Neural progenitor cell (in vitro differentiated cells): ENCODE results near the gene SMDT1.

Source experiments
- CTCF ChIP-seq: fragments of 200-600 bp; sonication (generic); IDR thresholded peaks from 2 replicates; pipeline ENCODE4 v1.5.1; 2017; ENCODE audit warnings: antibody characterized with exemption, mild to moderate bottlenecking
- EZH2 ChIP-seq: fragments of 200-600 bp; sonication (generic); IDR thresholded peaks from 2 replicates; pipeline ENCODE4 v1.6.1; 2017; ENCODE audit warnings: antibody characterized with exemption, mild to moderate bottlenecking, moderate library complexity

GRCh38 chr22:42132457-42132856 lies 53.0 kb downstream of the SMDT1 start:
- TF ChIP-seq CTCF (no peak), EZH2 (no peak)
